HepG2 (cell line): Measurements from ENCODE around the gene MTHFSD. TPM values are rescaled to one million over a fixed set of nuclear protein-coding genes. Genes with fewer than 3 reads are reported as not detected.

Source experiments
- AHDC1 ChIP-seq: sonication (generic); formaldehyde crosslinking; IDR thresholded peaks from 2 replicates; pipeline ENCODE4 v1.5.1; 2020; ENCODE audit warnings: mild to moderate bottlenecking, missing genetic modification reagents, borderline replicate concordance
- GATAD1 ChIP-seq: IDR thresholded peaks from 2 replicates; pipeline ENCODE4 v1.6.1; 2016; ENCODE audit warnings: missing genetic modification reagents, missing compliant biosample characterization
- GZF1 ChIP-seq: sonication (generic); formaldehyde crosslinking; IDR thresholded peaks from 2 replicates; pipeline ENCODE4 v1.5.1; 2020; ENCODE audit warnings: mild to moderate bottlenecking, missing genetic modification reagents
- KLF6 ChIP-seq: IDR thresholded peaks from 2 replicates; pipeline ENCODE4 v1.8.0; 2016; ENCODE audit warnings: missing biosample characterization, missing genetic modification reagents
- KLF9 ChIP-seq: IDR thresholded peaks from 2 replicates; pipeline ENCODE4 v1.6.1; 2016; ENCODE audit warnings: low read depth
- MLXIP ChIP-seq: sonication (generic); formaldehyde crosslinking; IDR thresholded peaks from 2 replicates; pipeline ENCODE4 v1.9.0; 2021; ENCODE audit warnings: missing genetic modification reagents, borderline replicate concordance
- NCOA5 ChIP-seq: sonication (generic); formaldehyde crosslinking; IDR thresholded peaks from 2 replicates; pipeline ENCODE4 v1.4.0; 2020; ENCODE audit warnings: missing genetic modification reagents
- RBFOX2 ChIP-seq: fragments of 200-400 bp; formaldehyde crosslinking; IDR thresholded peaks from 2 replicates; pipeline ENCODE4 v1.6.1; 2017; ENCODE audit warnings: low read depth, mild to moderate bottlenecking, low read length
- SMARCC2 ChIP-seq: fragments of 450-650 bp; IDR thresholded peaks from 2 replicates; pipeline ENCODE4 v1.6.1; 2017; ENCODE audit warnings: antibody characterized with exemption, mild to moderate bottlenecking
- SP5 ChIP-seq: IDR thresholded peaks from 2 replicates; pipeline ENCODE4 v1.6.1; 2016; ENCODE audit warnings: low read depth, borderline replicate concordance
- TP53 ChIP-seq: sonication (generic); formaldehyde crosslinking; conservative IDR thresholded peaks from 2 replicates; pipeline ENCODE4 v1.4.0; 2020; ENCODE audit warnings: missing genetic modification reagents
- ZNF317 ChIP-seq: sonication (generic); formaldehyde crosslinking; IDR thresholded peaks from 2 replicates; pipeline ENCODE4 v1.5.0; 2020; ENCODE audit warnings: mild to moderate bottlenecking, missing genetic modification reagents
- ZNF576 ChIP-seq: sonication (generic); formaldehyde crosslinking; IDR thresholded peaks from 2 replicates; pipeline ENCODE4 v1.4.0; 2020; ENCODE audit warnings: mild to moderate bottlenecking, missing genetic modification reagents
- ZSCAN9 ChIP-seq: IDR thresholded peaks from 2 replicates; pipeline ENCODE4 v1.6.1; 2016; ENCODE audit warnings: borderline replicate concordance
- polyA plus RNA-seq, 8 experiments: library from polyadenylated mRNA; depleted of rRNA in 3 of 8; stranded (reverse) in 7 of 8; unstranded in 1 of 8; fragments of >200 nt; fragmentation: Illumina TruSeq in 4 of 8; extraction: Trizol in 4 of 8; gene quantifications; 2 replicates each; pipeline versions ENCODE4 v1.2.1 to v1.2.3, GENCODE V29; 2011 to 2016; ENCODE audit warnings: low read depth in 4 of 8, missing spikeins in 1 of 8, mixed read lengths in 1 of 8; ENCODE audit not compliant: insufficient read depth in 1 of 8
- total RNA-seq, 5 experiments: library from RNA; depleted of rRNA; stranded (reverse); fragments of >200 nt; fragmentation: Illumina TruSeq; extraction: Trizol; gene quantifications; 2 replicates each; pipeline ENCODE4 v1.2.3, GENCODE V29; 2016; ENCODE audit warnings: low read depth in 1 of 5
- TF ChIP-seq, protein P1 (sequence below): sonication (generic); formaldehyde crosslinking; IDR thresholded peaks from 2 replicates; pipeline ENCODE4 v1.5.0; 2020; ENCODE audit warnings: mild to moderate bottlenecking, missing genetic modification reagents, moderate library complexity

Gene MTHFSD
- total and polyA plus RNA-seq, 2 of the 13 experiments (the other 11 are each of a cell fraction or from before 2014, with no cell fraction given), result 14.2 to 16.3 TPM

DNA sequence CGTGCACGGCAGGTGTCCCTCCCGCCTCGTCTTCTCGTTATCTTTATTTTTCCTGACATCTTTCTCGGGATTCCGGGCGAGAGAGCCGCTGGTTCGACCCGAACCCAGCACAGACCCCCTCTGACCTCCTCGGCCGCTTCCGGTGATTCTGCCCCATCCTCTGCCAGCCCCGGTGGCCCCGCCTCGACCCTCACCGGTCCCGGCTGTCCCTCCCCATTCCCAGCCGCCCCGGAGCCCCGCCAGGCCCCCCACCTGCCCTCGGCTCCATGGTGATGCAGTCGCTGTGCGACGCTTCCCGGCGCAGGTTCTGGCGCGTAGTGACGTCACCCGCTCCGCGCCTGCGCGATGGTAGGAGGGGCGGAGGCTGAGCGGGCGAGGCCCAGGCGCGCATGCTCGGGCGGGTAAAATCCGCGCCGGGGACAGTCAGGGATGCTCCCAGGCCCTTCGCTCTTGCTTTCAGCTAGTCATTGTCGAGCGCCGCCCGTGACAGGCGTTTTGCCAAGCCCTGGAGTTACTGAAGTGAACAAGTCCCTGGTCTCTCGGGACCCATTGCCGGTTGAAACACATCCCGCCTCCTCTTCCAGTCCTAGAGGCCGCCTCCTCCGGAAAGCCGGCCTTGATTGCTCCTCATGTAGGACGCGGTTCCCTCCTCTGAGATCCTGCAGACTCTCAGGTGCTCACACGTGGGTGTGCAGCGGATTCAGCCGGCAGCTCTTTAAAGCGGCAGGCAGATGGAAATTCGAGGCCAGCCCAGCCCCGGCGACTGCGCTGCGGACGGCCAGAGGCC lies at the start of gene MTHFSD (continued):
- TF ChIP-seq MLXIP (CRISPR knock-in tag), result no peak
- TF ChIP-seq RBFOX2, result peak; percentile 95
- TF ChIP-seq KLF6 (CRISPR knock-in tag), result peak; percentile 78; the same call in 1 of the 2 replicates
- TF ChIP-seq SMARCC2, result no peak
- 0 out of 2 replicates have a peak, but pooled peaks have one; percentile 69 for TF ChIP-seq TP53 (CRISPR knock-in tag)
- TF ChIP-seq GZF1 (CRISPR knock-in tag), result peak; percentile 60
- TF ChIP-seq ZNF576 (CRISPR knock-in tag), result 0 out of 2 replicates have a peak, but pooled peaks have one; percentile 28
- TF ChIP-seq NCOA5 (CRISPR knock-in tag), result no peak
- TF ChIP-seq, protein P1, sequence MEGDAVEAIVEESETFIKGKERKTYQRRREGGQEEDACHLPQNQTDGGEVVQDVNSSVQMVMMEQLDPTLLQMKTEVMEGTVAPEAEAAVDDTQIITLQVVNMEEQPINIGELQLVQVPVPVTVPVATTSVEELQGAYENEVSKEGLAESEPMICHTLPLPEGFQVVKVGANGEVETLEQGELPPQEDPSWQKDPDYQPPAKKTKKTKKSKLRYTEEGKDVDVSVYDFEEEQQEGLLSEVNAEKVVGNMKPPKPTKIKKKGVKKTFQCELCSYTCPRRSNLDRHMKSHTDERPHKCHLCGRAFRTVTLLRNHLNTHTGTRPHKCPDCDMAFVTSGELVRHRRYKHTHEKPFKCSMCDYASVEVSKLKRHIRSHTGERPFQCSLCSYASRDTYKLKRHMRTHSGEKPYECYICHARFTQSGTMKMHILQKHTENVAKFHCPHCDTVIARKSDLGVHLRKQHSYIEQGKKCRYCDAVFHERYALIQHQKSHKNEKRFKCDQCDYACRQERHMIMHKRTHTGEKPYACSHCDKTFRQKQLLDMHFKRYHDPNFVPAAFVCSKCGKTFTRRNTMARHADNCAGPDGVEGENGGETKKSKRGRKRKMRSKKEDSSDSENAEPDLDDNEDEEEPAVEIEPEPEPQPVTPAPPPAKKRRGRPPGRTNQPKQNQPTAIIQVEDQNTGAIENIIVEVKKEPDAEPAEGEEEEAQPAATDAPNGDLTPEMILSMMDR (CRISPR knock-in tag), result no peak
- no peak for TF ChIP-seq ZSCAN9 (CRISPR knock-in tag)
- peak; percentile 98 for TF ChIP-seq GATAD1 (CRISPR knock-in tag)
- 0 out of 2 replicates have a peak, but pooled peaks have one; percentile 19 for TF ChIP-seq KLF9 (CRISPR knock-in tag)
- peak; percentile 23; the same call in 1 of the 2 replicates for TF ChIP-seq SP5 (CRISPR knock-in tag)
- peak; percentile 89; the same call in 1 of the 2 replicates for TF ChIP-seq ZNF317 (CRISPR knock-in tag)
- no peak for TF ChIP-seq AHDC1 (CRISPR knock-in tag)
